Caki2 (cell line): ENCODE data around the gene CNN2. TPM values are rescaled to one million over a fixed set of nuclear protein-coding genes. Genes with fewer than 3 reads are reported as not detected.

ENCODE experiments used
- DNase-seq: peaks from one replicate; pipeline ENCODE4 v3.0.0-alpha.2; 2015; ENCODE audit warnings: low read depth
- in situ Hi-C: cut with HindIII; loops from 2 replicates; pipeline ENCODE4 v1.10.0; 2016; ENCODE audit warnings: low sequenced_read_pairs, low pct_unique_long_range_greater_than_20kb, mixed read lengths
- total RNA-seq: library from RNA; depleted of rRNA; stranded (reverse); fragments of >200 nt; shearing (Covaris generic); gene quantifications from 2 replicates; pipeline ENCODE4 v1.2.3, GENCODE V29; 2014; ENCODE audit warnings: low replicate concordance

CNN2 gene
- total RNA-seq, 1 experiment from 2014 or later: 93.1 TPM

DNA sequence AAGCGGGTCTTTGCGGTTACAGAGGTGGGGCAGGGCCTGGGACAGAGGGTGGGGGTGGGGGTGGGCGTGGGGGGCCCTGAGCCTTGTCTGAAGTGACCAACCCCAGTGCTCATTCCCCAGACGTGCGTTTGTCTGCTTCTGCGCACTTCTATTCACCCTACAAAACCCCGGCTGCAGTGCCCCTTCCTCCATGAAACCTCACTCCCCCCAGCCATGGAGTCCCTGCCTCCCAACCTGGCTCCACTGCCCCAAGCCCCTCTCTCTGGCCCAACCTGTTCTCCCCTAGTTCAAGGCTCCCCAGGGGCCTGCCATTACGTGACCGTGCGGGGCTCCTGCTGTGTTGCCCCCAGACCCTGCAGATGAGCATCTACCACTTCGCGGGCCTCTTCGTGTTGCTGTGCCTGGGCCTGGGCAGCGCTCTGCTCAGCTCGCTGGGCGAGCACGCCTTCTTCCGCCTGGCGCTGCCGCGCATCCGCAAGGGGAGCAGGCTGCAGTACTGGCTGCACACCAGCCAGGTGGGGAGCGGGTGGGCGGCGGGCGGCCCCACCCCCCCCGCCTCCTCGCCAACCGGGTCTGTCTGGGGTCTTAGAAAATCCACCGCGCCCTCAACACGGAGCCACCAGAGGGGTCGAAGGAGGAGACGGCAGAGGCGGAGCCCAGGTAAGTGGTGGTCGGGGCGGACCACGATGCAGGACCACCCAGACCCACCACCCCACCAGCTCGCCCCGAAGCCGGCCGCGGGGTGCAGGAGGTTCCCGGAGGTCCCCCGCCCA, 18.0 kb upstream of the CNN2 start:
- DNase-seq: no peak
- in situ Hi-C loops: no loop called here

DNA sequence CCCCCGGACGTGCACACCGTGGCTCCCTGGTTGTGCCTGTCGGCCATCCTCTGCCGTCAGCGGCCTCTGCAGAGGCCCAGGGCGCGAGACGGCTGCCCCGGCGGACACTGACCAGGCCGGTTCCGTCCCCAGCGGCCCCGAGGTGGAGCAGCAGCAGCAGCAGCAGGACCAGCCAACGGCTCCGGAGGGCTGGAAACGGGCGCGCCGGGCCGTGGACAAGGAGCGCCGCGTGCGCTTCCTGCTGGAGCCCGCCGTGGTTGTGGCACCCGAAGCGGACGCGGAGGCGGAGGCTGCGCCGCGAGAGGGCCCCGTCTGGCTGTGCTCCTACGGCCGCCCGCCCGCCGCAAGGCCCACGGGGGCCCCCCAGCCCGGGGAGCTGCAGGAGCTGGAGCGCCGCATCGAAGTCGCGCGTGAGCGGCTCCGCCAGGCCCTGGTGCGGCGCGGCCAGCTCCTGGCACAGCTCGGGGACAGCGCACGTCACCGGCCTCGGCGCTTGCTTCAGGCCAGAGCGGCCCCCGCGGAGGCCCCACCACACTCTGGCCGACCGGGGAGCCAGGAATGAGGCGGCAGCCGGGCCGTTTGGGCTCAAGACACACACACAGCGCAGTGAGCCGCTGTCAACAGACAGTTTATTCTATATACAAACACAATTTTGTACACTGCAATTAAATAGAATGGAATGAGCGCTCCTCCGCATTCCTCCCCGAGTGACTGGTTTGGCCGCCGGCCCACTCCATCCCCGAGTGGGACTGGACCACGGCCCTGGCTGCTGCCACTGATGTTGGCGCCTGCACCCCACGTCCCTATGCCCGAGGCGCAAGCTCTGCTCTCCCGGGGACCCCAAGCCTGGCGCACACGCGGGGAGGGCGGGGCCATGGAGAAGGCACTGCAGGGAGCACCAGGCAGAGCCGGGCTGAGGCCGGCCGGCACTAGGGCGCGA, 17.1 kb upstream of the CNN2 start:
- in situ Hi-C loops: no loop called here
- DNase-seq: no peak

DNA sequence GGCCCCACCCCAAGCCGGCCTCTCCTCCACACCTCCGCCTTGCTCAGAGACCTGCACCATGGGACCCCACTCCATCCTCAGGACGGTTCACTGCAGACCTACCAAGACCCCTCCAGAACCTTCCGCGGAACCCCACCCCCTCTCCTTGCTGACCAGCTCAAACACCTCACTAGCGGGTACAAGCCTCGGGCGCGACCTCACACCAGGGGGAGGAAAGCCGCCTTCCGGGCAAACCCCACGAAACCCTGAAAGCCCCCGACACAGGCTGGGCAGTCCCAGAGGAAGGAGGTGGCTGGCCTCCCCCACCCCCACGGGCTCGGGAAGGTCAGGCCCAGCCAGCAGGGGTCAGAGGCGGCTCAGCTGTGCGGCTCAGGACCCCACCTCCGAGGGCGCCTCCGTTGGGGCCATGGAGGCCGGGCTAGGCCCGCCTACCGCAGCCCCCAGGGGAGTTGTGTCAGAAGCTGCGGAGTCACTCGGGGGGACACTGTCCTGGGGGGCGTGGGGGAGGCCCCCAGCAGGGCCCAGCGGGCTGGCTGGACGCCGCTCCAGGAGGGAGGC, 16.3 kb upstream of the CNN2 start:
- DNase-seq: no peak
- in situ Hi-C loops: no loop called here

DNA sequence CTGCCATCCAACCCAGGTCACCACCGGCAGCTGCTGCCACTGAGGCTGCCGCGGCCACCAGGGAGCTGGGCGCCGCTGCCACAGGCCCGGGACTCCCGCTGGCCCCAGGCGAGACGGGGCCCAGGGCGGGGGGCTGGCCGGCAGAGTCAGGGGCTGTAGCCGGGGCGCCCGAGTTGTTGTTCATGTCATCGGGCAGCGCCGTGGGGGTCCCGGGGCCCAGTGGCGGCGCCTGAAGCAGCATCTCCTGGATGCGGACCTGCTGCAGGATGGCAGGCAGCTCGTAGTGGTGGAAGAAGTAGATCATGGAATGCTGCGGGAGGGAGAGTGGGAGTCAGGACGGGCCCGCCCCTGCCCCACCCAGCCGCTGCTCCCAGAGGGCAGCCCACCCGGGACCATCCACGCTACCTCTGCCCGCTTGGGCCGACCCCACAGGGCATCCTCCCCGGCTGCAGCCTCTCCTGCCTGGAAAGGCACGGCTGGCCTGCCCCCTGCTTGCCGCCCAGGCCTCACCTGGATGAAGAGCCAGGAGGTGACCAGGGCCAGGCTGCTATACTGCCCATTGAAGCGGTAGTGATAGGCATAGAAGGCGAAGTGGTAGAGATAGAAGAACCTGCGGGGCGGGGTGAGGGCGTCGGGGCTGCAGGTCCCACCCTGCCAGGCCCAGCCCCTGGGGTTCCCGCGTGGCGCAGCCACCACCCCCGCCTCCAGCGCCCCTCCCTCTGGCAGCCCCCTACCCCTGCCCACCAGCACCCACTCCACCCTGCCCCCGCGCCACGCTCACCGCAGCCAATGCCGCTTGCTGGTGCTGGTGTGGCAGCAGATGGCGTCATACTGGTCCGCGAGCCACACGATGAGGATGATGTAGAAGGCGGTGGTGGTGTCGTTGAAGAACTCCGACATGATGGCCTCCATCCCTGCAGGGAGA, 15.6 kb upstream of the CNN2 start:
- in situ Hi-C loops: no loop called here
- DNase-seq: no peak

DNA sequence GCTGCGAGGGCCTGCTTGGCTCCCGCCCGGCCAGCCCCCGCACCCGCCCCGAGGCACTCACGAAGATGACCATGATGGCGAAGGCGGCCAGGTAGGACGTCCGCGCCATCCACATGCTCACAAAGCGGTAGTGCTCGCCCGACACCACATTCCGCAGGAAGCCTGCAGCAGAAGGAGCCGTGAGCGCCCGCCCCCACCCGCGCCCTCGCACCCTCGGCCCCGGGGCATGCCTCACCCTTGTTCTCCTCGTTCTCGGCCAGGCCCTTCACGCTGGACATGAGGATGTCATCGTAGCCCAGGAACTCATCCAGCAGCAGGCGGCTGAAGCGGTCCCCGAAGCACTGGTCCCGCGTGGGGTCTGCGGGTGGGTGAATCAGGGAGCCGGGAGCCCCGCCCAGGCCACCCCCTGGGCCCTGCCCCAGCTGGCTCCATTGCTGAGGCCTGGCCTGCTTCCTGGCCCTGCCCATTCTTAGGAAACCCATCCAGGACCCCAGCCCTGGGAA, 14.5 kb upstream of the CNN2 start:
- in situ Hi-C loops: no loop called here
- no peak for DNase-seq

DNA sequence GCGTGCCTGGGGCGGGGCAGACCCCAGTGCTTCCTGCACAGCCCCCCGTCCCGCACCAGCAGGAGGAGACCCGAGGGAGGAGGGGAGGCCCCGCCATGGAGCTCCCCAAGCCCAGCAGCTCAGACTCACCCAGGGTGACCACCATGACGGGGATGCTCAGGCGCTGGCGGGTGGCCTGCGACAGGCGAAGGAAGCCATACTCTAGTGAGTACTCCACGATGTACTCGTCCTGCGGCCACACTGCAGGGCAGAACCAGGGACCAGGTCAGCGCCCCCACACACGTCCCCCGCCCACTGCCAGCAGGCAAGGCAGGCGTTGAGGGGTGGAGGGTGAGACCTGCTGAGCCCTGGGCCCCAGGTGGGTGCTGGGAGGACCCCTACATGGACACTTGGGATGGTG, 14.1 kb upstream of the CNN2 start:
- in situ Hi-C loops: no loop called here
- no peak for DNase-seq

DNA sequence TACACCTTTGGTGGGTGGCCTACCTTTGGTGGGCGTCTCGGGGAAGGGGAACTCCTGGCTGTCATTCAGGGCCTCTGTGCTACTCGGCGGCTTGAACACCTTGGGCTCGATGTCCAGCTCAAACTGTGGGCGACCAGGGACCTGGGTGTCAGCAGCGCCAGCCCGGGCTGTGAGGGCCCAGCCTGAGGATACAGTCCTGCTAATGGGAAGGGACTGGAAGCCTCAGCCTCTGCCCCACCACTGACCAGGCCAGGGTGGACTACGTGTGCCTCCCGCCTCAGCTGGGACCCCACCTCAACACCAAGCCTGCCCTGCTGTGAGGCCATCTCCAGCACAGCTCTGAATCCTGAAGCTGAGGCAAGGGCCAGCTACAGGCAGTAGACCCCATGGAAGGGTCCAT, 13.2 kb upstream of the CNN2 start:
- in situ Hi-C loops: no loop called here

DNA sequence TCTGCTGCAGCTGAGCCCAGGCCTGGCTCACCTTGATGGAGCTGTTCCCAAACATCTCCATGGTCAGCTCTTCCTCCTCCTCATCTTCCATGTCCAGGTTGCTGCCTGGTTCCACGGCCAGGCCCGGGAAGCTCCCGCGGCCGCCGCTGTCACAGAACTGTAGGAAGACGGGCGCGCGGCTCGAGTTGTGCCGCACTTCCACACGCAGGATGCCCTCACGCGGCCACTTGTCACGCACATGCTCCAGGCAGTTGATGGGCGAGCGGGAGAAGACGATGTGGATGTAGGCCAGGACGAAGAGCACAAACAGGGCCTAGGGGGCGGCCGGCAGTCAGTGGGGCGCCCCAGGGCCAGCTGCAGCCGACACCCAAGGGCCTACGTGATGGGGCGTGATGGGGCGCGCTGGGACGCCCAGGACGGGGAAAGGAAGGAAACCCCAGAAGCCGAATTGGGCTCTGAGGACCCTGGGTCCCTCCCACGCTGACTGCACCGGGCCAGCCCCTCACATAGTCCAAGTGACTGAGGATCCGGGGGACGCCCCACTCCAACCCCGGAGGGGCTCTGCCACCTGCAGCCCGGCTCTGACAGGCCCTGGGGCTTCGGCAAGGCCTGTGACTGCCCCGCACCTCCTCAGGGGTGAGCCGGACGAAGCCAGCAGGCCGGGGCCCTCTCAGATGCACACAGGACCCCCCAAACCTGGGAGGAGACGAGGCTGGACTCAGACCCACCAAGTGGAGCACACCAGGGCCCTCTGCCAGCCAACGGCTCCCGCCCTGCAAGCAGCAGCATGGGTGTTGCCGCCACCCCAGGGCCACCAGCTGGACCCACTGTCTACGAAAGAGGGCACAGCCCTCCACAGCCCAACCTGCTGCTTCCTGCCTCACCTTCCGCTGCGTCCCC, 12.0 kb upstream of the CNN2 start:
- in situ Hi-C loops: no loop called here
- no peak for DNase-seq

More for the DNA sequence above, 13.2 kb upstream of the CNN2 start:
- no peak for DNase-seq

DNA sequence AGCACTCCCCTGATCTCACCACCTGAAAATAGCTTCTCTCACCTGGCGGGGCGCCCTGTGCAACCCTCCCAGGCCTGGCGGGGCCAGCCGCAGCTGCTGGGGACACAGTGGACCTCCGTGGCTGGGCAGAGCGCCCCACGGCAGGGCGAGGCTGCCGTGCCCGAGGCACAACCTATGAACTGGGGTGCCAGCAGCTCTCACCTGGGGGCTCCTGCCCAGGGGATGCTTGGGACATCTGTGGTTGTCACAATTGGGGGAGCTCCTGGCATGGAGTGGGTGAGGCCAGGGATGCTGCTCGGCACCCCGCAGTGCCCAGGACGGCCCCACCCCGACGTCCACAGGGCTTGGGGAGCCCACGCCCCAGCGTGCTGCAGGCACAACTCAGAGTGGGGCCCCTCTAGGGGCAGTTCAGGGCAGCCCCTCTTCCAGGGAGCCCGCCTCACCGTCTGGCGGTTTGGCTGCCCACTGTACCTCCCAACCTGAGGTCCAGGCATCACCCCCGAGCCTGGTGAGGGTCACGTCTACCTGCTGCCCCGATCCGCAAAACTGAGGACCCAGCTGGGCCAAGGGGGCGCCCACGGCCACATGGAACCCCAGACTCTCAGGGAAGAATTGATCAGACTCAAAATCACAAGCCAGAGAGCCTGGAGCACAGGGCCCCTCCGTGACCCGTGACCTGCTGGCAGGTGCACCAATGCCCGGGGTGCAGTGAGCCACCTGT, 11.2 kb upstream of the CNN2 start:
- no peak for DNase-seq
- in situ Hi-C loops: no loop called here

DNA sequence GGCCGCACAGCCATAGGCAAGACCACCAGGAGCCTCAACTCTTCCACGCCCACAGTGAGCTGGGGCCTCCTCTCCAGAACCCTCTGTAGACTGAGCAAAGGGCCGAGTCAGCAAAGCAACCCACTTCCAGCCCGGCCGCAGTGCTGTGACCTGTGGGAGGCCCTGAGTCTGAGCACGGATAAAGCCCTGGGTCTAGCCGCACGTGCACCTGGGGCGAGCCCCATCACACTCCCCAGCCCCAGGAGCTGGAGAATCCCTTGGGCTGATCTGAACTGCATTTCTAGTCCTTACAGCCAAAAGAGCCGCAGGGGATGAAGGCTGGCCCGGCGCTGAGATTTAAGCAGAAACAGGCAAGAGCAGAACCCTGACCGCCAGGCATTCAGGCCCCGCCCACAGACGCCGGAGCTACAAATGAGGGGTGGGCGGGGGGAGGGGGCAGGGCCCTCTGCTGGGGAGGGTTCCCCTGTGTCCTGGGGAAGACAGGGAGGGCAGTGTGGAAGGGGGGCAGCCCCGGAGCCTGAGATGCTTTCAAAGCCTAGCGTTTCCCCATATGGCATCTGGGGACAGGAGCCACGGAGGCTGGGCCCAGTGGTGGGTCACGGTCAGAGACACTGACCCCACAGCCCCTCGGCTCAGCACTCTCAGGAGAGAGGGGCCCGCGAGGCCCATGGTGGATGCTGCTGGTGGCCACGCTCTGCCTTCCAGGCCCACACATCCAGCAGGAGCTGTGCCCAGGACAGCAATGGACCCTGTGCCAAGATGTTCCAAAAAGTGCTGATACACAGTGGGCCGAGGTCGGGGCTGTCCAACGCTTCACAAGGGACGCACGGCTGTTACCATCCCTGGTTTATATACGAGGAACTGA, 10.4 kb upstream of the CNN2 start:
- no peak for DNase-seq
- in situ Hi-C loops: no loop called here

DNA sequence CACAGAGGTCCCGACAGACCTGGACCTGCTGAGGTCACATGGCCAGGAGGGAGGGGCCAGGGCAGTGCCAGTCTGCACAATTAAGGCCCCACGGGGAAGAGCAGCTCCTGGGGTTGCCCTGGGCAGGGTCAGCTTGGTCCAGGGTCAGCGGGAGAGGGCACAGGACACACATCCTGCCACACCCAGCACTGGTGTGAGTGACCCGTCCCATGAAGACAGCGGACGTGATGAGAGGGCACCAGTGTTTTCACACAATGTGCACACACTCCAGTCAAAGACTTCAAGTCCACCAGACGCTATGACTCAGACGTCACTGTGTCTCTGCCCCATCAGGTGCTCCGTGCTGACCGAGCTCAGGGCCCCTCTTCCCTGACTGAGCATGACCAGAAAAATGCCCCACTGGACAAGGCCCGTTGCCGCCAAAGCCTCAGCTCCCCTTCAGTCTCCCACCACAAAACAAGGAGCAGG, 9.7 kb upstream of the CNN2 start:
- DNase-seq: peak; percentile 87
- in situ Hi-C loops: no loop called here

DNA sequence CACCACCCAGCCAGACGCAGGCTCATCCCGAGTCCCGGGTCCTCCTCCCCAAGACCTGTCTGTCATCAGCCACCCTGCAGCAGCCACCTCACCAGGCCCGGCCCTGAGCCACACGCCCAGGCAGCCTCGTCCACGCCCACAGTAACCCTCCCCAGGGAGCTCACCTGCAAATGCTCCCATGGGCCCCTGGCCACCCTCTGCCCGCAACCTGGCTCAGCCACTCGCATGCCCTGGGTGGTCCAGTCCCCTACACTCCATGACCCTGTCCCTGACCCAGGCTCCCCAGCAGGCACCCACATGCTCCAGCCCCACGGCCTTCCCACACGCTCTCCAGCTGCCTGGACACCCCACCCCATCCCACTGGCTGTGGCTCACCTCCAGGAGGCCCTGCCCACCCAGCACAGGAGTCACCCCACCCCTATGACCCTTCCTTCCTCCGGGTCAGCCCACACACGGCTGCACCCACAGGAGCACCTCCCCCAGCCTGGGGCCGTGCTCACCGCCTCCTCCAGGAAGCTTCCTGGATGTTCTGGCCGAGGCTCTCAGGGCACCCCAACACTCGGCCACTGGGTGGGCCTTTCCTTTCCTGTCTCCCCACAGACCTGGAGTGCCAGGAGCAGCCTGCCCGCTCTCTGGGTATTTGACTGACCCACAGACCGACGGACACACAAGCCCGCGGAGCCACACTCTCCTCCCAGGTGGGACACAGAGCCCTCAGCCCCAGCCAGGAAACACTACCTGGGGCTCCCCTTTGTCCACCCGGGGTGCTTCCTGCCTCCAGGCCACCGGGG, 9.1 kb upstream of the CNN2 start:
- no peak for DNase-seq
- in situ Hi-C loops: no loop called here

DNA sequence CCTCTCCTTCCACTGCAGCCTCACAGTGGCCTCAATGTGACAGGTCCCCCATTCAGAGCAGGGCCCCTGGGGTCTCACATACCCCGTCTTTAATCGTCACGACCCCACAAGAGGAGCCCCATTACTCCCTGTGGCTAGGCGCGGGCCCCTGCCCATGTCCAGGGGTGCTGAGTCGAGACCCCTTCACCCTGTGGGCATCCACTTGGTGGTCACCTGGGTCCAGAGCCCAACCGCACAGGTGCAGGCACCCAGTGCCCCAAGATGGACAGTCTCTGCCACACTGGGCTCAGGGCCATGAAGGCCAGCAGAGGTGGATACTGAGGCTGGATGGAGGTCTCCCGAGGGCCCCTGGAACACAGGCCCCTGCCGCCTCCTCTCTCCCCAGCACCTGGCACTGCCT, 8.5 kb upstream of the CNN2 start:
- no peak for DNase-seq
- in situ Hi-C loops: no loop called here

DNA sequence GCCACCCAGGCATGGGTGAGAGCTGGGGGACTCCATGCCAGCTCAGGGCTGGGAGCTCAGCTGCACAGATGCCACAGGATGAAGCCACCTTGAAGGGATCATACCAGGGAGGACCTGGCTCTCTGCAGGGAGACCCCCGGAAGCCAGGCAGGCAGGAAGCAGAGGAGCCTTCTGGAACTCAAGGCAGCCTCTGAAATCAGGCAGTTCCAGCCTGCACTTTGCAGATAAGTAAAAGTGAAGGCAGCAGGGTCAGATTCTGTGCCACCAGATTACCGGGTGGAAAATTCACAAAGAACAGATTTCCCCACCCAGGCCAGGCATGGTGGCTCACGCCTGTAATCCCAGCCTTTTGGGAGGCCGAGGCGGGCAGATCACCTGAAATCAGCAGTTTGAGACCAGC, 8.0 kb upstream of the CNN2 start:
- in situ Hi-C loops: no loop called here

More for the DNA sequence above, 8.0 kb upstream of the CNN2 start:
- no peak for DNase-seq
